K562 (cell line): ENCODE measurements around the gene ASCL2. TPM values are rescaled to one million over a fixed set of nuclear protein-coding genes. Genes with fewer than 3 reads are reported as not detected.
A peak's percentile ranks its signal among the peaks of the same experiment; 100 is the strongest.

Source experiments
- ATAC-seq: fragments of 200-7000 bp; cut with Tn5 transposase; 3 replicates; pipeline ENCODE4 v1.9.1; 2020; ENCODE audit warnings: moderate library complexity
- BruUV-seq: library from RNA; stranded (reverse); fragments of 400-500 nt; replicated peaks from 2 replicates; lab custom pipeline; 2021; lab: Mats Ljungman, UMichigan
- CTCF ChIA-PET: fragments of 300-600 bp; formaldehyde crosslinking; extraction: SDS; loops from one replicate; lab custom pipeline; 2021; ENCODE audit warnings: low intra/inter-chr PET ratio; lab: Yijun Ruan, JAX
- POLR2A ChIA-PET: fragments of 300-600, 350-650 bp; sonication (Branson Sonifier 250); formaldehyde crosslinking; extraction: SDS; loops from one replicate; lab custom pipeline; 2021; ENCODE audit warnings: antibody characterized with exemption, inconsistent platforms; lab: Yijun Ruan, JAX
- DNase-seq, 4 experiments: peaks; one replicate each; pipeline versions ENCODE4 v3.0.0 to v3.0.0-alpha.2; 2011 to 2018; ENCODE audit warnings: low spot score in 3 of 4, mixed read lengths in 3 of 4; ENCODE audit errors: extremely low read depth in 1 of 4
- FAIRE-seq: peaks from 2 replicates; lab custom pipeline; 2011; peaks lifted over from hg19 to GRCh38; lab: Jason Lieb, UNC
- H2AFZ ChIP-seq: 2 replicates; pipeline ENCODE4 v1.6.0; 2011; ENCODE audit warnings: low read depth, low read length, control low read depth, inconsistent platforms
- H3K27ac ChIP-seq: fragments of 200-600 bp; 3 replicates; pipeline ENCODE4 v1.8.0; 2011; ENCODE audit warnings: low read depth, mild to moderate bottlenecking, control low read depth, inconsistent platforms, low read length, moderate library complexity, mixed read lengths; ENCODE audit errors: extremely low read depth
- H3K27me3 ChIP-seq, 2 experiments: fragments of 300-600 bp in 1 of 2; 2 replicates in 1 of 2; 3 replicates in 1 of 2; pipeline versions ENCODE4 v1.6.0 to v1.8.0; 2011; ENCODE audit warnings: inconsistent platforms in 2 of 2, low read length in 2 of 2, mild to moderate bottlenecking in 1 of 2, mixed read lengths in 1 of 2, moderate library complexity in 1 of 2; ENCODE audit not compliant: control insufficient read depth in 2 of 2, insufficient read depth in 2 of 2
- H3K36me3 ChIP-seq: fragments of 300-600 bp; 3 replicates; pipeline ENCODE4 v1.8.0; 2011; ENCODE audit warnings: mild to moderate bottlenecking, low read length, inconsistent platforms; ENCODE audit not compliant: control insufficient read depth, insufficient read depth
- H3K4me1 ChIP-seq, 2 experiments: fragments of 200-600 bp in 1 of 2; replicated peaks in 1 of 2; 2 replicates in 1 of 2; 3 replicates in 1 of 2; pipeline versions ENCODE4 v1.5.1 to v1.8.0; 2011; ENCODE audit warnings: inconsistent platforms in 2 of 2, low read length in 2 of 2, mild to moderate bottlenecking in 1 of 2, mixed read lengths in 1 of 2, moderate library complexity in 1 of 2; ENCODE audit not compliant: control insufficient read depth in 2 of 2, insufficient read depth in 2 of 2
- H3K4me2 ChIP-seq: 2 replicates; pipeline ENCODE4 v1.6.1; 2011; ENCODE audit warnings: low read length, control low read depth, inconsistent platforms, mixed read lengths; ENCODE audit not compliant: insufficient read depth
- H3K4me3 ChIP-seq: fragments of 200-600 bp; sonication (generic), shearing (Covaris generic); 2 replicates; pipeline ENCODE4 v1.5.1; 2016; ENCODE audit warnings: control low read depth, inconsistent platforms
- H3K79me2 ChIP-seq: fragments of 200-600 bp; 3 replicates; pipeline ENCODE4 v1.8.0; 2011; ENCODE audit warnings: low read length, inconsistent platforms; ENCODE audit not compliant: control insufficient read depth, insufficient read depth
- H3K9ac ChIP-seq, 2 experiments: 2 replicates each; pipeline versions ENCODE4 v1.6.0 to v1.6.1; 2011; ENCODE audit warnings: low read depth in 2 of 2, low read length in 2 of 2, control low read depth in 1 of 2, inconsistent platforms in 1 of 2, mild to moderate bottlenecking in 1 of 2, mixed read lengths in 1 of 2; ENCODE audit not compliant: insufficient read depth in 1 of 2
- H3K9me1 ChIP-seq: one replicate; pipeline ENCODE4 v1.6.0; 2011; ENCODE audit warnings: inconsistent platforms, mild to moderate bottlenecking, low read length, moderate library complexity; ENCODE audit not compliant: control insufficient read depth, insufficient read depth
- H3K9me3 ChIP-seq: replicated peaks from 2 replicates; pipeline ENCODE4 v1.5.1; 2011; ENCODE audit warnings: low read depth, low read length, inconsistent platforms; ENCODE audit not compliant: control insufficient read depth, insufficient read depth
- H4K20me1 ChIP-seq: replicated peaks from 2 replicates; pipeline ENCODE4 v1.6.1; 2011; ENCODE audit warnings: low read length, inconsistent platforms, mixed read lengths; ENCODE audit not compliant: control insufficient read depth, insufficient read depth
- BRD4 ChIP-seq: fragments of 200-600 bp; sonication (generic); IDR thresholded peaks from 2 replicates; pipeline ENCODE4 v1.6.1; 2017; ENCODE audit warnings: inconsistent platforms
- KDM1A ChIP-seq, 2 experiments: fragments of 450-650 bp; IDR thresholded peaks; 2 replicates each; pipeline ENCODE4 v1.6.1; 2016; ENCODE audit warnings: mild to moderate bottlenecking in 2 of 2
- MCM2 ChIP-seq: fragments of 450-650 bp; IDR thresholded peaks from 2 replicates; pipeline ENCODE4 v1.6.1; 2017; ENCODE audit warnings: low read depth, mild to moderate bottlenecking
- NFIC ChIP-seq: fragments of 450-650 bp; IDR thresholded peaks from 2 replicates; pipeline ENCODE4 v1.6.1; 2017; ENCODE audit warnings: mild to moderate bottlenecking, inconsistent platforms
- ZNF263 ChIP-seq: sonication (generic); formaldehyde crosslinking; IDR thresholded peaks from 2 replicates; pipeline ENCODE4 v1.8.0; 2022; ENCODE audit warnings: mild to moderate bottlenecking, missing genetic modification reagents, borderline replicate concordance
- ZNF76 ChIP-seq: fragments of 250-450 bp; sonication (Bioruptor Pico); IDR thresholded peaks from 2 replicates; pipeline ENCODE4 v1.4.0; 2020; ENCODE audit warnings: mild to moderate bottlenecking, moderate library complexity, borderline replicate concordance
- WGBS: fragments of 100-300 bp; shearing (Covaris generic); methylation state at CpG from one replicate; pipeline ENCODE4 v1.1.6; 2016; ENCODE audit warnings: low coverage, mixed read lengths; ENCODE audit not compliant: insufficient coverage; ENCODE audit errors: missing lambda C conversion rate; 5-methylcytosine and 5-hydroxymethylcytosine counted together
- in situ Hi-C: fragments of 300-500 bp; cut with MboI; formaldehyde crosslinking; loops from 4 replicates; pipeline ENCODE4 v1.15.0; 2018; ENCODE audit warnings: inconsistent platforms, mixed read lengths
- intact Hi-C: fragments of 100-400 bp; cut with micrococcal nuclease; formaldehyde crosslinking; loops from 2 replicates; pipeline ENCODE4 v1.14.2; 2022
- polyA plus RNA-seq, 8 experiments: library from polyadenylated mRNA; depleted of rRNA in 4 of 8; stranded (reverse) in 5 of 8; unstranded in 3 of 8; fragments of >200 nt; fragmentation: Nextera tagmentation in 2 of 8; fragmentation: Illumina TruSeq in 1 of 8; extraction: Ambion mirVana in 2 of 8; extraction: Trizol in 1 of 8; gene quantifications; 2 replicates each; pipeline versions ENCODE4 v1.2.1 to v1.2.3, GENCODE V29; 2011 to 2014; ENCODE audit warnings: inconsistent platforms in 1 of 8, missing spikeins in 1 of 8
- total RNA-seq, 7 experiments: library from RNA; depleted of rRNA in 6 of 7; stranded (reverse); fragments of >200 nt in 6 of 7; fragmentation: Illumina TruSeq in 2 of 7; extraction: Trizol in 2 of 7; gene quantifications; 2 replicates each; pipeline versions ENCODE4 v1.2.1 to v1.2.3, GENCODE V29; 2011 to 2021; ENCODE audit warnings: low replicate concordance in 1 of 7
- TF ChIP-seq, protein P1 (sequence below): fragments of 450-650 bp; IDR thresholded peaks from 2 replicates; pipeline ENCODE4 v1.6.1; 2017; ENCODE audit warnings: antibody characterized with exemption
- TF ChIP-seq, protein P2 (sequence below): fragments of 200-800 bp; sonication (Bioruptor generic); IDR thresholded peaks from 2 replicates; pipeline ENCODE4 v1.6.1; 2017; ENCODE audit warnings: missing genetic modification characterization, missing compliant biosample characterization
- TF ChIP-seq, protein P3 (sequence below): IDR thresholded peaks from 2 replicates; pipeline ENCODE4 v1.6.1; 2016; ENCODE audit warnings: missing genetic modification characterization, missing compliant biosample characterization

ASCL2 gene
- total and polyA plus RNA-seq, 9 of the 15 experiments (the other 6 are each of a cell fraction or from before 2014, with no cell fraction given) = 0.11 to 1.4 (median 0.36) TPM; not detected in 2

DNA sequence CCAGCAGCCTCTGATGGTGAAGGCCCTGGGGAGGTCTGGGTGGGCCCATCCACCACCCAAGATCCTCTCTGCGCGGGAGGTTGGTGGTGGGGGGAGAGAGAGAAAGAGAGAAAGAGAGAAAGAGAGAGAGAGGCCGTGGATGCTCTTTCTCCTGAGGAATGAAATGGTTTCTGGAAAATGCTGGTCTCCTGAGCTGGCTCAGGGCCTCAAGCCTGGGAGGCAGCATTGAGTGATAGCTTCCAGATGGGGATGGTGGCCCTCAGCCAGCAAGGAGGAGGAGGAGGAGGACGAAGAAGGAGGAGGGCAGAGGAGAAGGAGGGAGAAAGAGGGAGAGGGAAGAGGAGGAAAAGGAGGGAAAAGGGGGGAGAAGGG is 36.0 kb upstream of the ASCL2 start:
- Histone ChIP-seq H3K27ac (no peak overlapping the region), H3K4me3 (no peak overlapping the region), H3K9me1 (no peaks in the 10 kb centered on the region), H3K27me3 (no peaks in the 10 kb centered on the region; a peak in 1 of 5 replicates), H3K9me3 (no peaks in the 10 kb centered on the region), H3K4me1 (peaks cover 48 to 92% of the 10 kb centered on the region in 2 experiments), H3K9ac (peak overlapping the region in 1 of 2 experiments; percentile 78; a peak in 1 of 4 replicates), H3K4me2 (no peak overlapping the region; the same call in 1 of the 2 replicates), H3K79me2 (peaks cover 21% of the 10 kb centered on the region; the same call in 2 of the 3 replicates), H2AFZ (no peak overlapping the region), H3K36me3 (no peaks in the 10 kb centered on the region), H4K20me1 (peaks cover 4% of the 10 kb centered on the region; the same call in 1 of the 2 replicates)
- ChIA-PET CTCF (interaction anchor here (0.5 to 5.1 kb wide), 3 partner anchors 92 to 514 kb away, joined by 6 to 85 read pairs (median 6); no protein-coding TSS in a partner anchor), POLR2A (interaction anchor here (0.6 to 3.4 kb wide), 3 partner anchors 72 to 1265 kb away, joined by 3 to 24 read pairs (median 4); no protein-coding TSS in a partner anchor)
- TF ChIP-seq, protein P1, sequence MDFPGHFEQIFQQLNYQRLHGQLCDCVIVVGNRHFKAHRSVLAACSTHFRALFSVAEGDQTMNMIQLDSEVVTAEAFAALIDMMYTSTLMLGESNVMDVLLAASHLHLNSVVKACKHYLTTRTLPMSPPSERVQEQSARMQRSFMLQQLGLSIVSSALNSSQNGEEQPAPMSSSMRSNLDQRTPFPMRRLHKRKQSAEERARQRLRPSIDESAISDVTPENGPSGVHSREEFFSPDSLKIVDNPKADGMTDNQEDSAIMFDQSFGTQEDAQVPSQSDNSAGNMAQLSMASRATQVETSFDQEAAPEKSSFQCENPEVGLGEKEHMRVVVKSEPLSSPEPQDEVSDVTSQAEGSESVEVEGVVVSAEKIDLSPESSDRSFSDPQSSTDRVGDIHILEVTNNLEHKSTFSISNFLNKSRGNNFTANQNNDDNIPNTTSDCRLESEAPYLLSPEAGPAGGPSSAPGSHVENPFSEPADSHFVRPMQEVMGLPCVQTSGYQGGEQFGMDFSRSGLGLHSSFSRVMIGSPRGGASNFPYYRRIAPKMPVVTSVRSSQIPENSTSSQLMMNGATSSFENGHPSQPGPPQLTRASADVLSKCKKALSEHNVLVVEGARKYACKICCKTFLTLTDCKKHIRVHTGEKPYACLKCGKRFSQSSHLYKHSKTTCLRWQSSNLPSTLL = no peak
- TF ChIP-seq, protein P2, sequence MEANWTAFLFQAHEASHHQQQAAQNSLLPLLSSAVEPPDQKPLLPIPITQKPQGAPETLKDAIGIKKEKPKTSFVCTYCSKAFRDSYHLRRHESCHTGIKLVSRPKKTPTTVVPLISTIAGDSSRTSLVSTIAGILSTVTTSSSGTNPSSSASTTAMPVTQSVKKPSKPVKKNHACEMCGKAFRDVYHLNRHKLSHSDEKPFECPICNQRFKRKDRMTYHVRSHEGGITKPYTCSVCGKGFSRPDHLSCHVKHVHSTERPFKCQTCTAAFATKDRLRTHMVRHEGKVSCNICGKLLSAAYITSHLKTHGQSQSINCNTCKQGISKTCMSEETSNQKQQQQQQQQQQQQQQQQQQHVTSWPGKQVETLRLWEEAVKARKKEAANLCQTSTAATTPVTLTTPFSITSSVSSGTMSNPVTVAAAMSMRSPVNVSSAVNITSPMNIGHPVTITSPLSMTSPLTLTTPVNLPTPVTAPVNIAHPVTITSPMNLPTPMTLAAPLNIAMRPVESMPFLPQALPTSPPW = 0 out of 2 replicates have a peak, but pooled peaks have one; percentile 8
- TF ChIP-seq, protein P3, sequence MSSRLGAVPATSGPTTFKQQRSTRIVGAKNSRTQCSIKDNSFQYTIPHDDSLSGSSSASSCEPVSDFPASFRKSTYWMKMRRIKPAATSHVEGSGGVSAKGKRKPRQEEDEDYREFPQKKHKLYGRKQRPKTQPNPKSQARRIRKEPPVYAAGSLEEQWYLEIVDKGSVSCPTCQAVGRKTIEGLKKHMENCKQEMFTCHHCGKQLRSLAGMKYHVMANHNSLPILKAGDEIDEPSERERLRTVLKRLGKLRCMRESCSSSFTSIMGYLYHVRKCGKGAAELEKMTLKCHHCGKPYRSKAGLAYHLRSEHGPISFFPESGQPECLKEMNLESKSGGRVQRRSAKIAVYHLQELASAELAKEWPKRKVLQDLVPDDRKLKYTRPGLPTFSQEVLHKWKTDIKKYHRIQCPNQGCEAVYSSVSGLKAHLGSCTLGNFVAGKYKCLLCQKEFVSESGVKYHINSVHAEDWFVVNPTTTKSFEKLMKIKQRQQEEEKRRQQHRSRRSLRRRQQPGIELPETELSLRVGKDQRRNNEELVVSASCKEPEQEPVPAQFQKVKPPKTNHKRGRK = 0 out of 2 replicates have a peak, but pooled peaks have one; percentile 15
- TF ChIP-seq MCM2 (no peak), ZNF76 (CRISPR knock-in tag) (no peak), BRD4 (no peak), NFIC (peak; percentile 49; the same call in 1 of the 2 replicates), KDM1A (IDR thresholded peaks at IDR 0.05) (peak in 1 of 2 experiments; percentile 47; a peak in 1 of 4 replicates), ZNF263 (CRISPR knock-in tag) (peak; percentile 84)
- no peak for ATAC-seq
- in situ Hi-C loops (no loop called here), intact Hi-C loops (loop anchor here (5.0 to 10.0 kb wide), 3 partner anchors 96 to 588 kb away; partner anchors contain the start of gene TSSC4)
- 63% methylated on average over 3 of the region's 4 CpGs for WGBS
- DNase-seq = peak in 1 of 4 experiments; percentile 27
- peak; percentile 42 for FAIRE-seq
- no TSS peak for BruUV-seq
